GM21390 (cell line): Measurements from ENCODE around the gene TNFSF11.

ENCODE experiments used
- ATAC-seq: cut with Tn5 transposase; IDR thresholded peaks from one replicate; pipeline ENCODE4 v1.9.1; 2021; ENCODE audit not compliant: unreplicated experiment

The TNFSF11 gene

DNA sequence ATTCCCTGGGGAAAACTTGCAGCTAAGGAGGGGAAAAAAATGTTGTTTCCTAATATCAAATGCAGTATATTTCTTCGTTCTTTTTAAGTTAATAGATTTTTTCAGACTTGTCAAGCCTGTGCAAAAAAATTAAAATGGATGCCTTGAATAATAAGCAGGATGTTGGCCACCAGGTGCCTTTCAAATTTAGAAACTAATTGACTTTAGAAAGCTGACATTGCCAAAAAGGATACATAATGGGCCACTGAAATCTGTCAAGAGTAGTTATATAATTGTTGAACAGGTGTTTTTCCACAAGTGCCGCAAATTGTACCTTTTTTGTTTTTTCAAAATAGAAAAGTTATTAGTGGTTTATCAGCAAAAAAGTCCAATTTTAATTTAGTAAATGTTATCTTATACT lies 33.6 kb downstream of the TNFSF11 start:
- no peak for ATAC-seq

- ATAC-seq: no peak
Measured at GRCh38 chr13:42610649-42611048, 36.7 kb downstream of the TNFSF11 start.

- no peak for ATAC-seq
Measured at GRCh38 chr13:42611086-42611779, 37.3 kb downstream of the TNFSF11 start.

DNA sequence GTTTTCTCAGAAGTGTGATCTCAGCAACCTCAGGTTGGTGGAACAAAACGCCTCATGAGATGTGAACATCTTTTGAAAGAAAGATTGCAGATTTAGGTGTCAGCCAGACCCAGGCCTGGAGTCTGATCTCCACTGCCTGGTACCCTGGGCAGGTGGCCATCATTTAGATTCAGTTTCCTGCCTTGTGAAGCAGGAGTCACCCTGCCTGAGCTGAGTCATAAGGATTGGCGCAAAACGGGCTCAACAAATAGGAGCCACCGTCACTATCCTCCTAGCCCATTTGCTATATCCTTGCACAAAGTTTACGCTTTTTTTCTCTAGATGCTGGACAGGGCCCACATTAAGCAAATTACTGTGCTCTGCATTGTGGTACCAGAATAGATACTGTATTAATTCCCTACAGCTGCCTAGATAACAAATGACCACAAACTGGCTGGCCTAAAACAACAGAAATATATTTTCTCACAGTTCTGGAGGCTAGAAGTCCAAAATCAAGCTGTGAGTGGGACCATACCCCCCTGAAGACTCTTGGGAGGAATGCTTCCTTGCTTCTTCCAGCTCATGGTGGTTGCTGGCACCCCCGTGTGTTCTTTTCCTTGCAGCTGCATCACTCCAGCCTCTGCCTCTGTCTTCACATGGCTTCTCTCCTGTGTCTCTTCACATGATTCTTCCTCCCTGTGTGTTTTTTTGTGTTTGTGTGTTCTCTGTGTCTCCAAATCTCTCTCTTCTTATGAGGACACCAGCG lies 38.2 kb downstream of the TNFSF11 start:
- ATAC-seq: no peak

- ATAC-seq: no peak
Measured at GRCh38 chr13:42614436-42615035, 40.6 kb downstream of the TNFSF11 start.

GRCh38 chr13:42615691-42616090 lies 41.7 kb downstream of the TNFSF11 start:
- ATAC-seq: no peak

- no peak for ATAC-seq
Measured at GRCh38 chr13:42617221-42617620, 43.3 kb downstream of the TNFSF11 start.

DNA sequence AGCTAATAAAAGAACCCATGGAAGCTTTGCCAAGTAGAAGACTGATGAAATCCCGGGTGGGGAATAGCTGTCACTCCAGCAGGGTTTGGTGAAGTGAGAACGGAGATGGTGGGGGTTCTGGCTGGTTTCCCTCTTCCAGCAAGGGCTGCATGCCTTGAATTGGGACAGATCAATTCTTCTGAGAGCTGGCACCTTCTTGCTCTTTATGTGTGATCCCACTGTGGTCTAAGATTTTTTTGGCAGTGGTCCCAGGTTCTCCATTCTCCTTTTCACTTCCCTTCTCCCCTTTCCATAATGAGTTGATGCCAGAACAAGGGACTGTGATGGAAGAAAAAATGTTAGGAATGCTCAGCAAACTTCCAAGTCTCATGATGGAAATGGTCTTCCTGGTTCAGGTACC lies 50.0 kb downstream of the TNFSF11 start:
- ATAC-seq: no peak

- no peak for ATAC-seq
Measured at GRCh38 chr13:42625611-42626010, 51.7 kb downstream of the TNFSF11 start.

GRCh38 chr13:42626176-42626860 lies 52.4 kb downstream of the TNFSF11 start:
- ATAC-seq: no peak

DNA sequence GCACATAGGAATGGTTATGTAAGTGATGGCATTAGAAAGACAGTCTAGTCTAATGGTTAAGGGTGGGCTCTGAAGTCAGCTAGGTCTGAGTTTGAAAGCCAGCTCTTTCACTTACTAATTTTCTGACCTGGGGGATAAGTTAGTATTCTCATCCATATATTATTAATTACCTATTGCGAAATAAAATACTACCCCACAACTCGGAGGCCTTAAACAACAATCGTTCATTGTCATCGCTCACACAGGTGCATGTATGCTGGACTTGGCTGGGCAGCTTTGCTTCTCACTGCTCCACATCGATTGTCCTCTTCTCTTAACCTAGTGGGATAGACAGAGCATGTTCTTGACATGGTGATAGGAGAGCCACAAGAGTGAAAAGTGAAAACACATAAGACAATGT lies 54.7 kb downstream of the TNFSF11 start:
- no peak for ATAC-seq

- no peak for ATAC-seq
Measured at GRCh38 chr13:42631181-42631580, 57.2 kb downstream of the TNFSF11 start.

GRCh38 chr13:42633495-42633894 lies 59.5 kb downstream of the TNFSF11 start:
- no peak for ATAC-seq

DNA sequence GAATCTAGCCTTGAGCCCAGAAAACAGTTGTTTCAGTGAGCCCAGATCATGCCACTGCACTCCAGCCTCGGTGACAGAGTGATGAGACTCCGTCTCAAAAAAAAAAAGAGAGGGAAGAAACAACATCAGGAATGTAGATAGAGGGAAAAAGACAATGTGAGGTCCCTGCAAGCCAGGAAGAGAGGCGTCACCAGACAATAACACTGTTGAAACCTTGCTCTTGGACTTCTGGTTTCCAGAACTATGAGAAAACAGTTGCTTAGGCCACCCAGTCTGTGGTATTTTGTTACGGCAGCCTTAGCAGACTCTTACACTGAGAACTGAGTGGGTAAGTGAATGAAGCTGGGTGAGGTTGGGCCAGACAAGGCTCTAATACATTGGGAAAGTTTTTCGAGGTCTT lies 64.1 kb downstream of the TNFSF11 start:
- ATAC-seq: no peak

DNA sequence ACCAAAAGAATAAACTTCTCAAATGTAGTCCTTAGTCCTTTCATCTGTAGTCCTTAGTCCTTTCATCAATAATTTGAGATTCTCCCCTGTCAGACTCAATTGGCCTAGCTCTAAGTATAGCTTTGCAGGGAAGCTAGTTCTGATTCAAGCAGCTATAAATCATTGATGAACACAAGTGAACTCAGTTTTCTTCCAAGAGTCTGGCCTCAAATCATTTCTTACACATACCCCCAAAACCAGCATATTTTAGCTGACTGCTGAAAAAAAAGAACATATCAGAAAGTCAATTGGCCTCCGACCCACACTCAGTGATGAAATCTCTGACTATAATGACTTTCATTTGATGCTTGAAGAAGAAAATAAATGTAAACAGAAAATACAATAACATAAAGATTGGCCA lies 64.9 kb downstream of the TNFSF11 start:
- ATAC-seq: no peak

GRCh38 chr13:42643076-42643475 lies 69.1 kb downstream of the TNFSF11 start:
- no peak for ATAC-seq

- ATAC-seq: no peak
Measured at GRCh38 chr13:42644841-42645240, 70.9 kb downstream of the TNFSF11 start.

GRCh38 chr13:42645717-42646116 lies 71.8 kb downstream of the TNFSF11 start:
- ATAC-seq: no peak

DNA sequence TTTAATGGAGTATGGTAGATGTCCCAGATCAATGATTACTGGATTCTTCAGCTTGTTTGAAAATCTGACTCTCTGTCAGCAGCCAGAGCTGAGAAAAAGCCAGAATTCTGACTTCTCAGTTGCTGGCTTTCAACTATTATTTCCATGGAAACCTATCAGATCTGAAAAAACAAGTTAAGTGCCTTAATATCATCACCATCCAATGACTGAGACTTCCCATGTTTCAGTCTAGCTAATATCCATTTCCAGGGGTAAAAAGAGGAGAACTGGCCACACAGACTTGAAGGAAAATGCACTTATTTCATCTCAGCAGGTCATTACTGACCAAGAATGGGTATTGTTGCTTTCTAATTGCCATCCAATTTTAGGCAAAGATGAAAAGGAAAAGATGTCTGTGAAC lies 75.2 kb downstream of the TNFSF11 start:
- no peak for ATAC-seq

GRCh38 chr13:42649831-42650230 lies 75.9 kb downstream of the TNFSF11 start:
- no peak for ATAC-seq

DNA sequence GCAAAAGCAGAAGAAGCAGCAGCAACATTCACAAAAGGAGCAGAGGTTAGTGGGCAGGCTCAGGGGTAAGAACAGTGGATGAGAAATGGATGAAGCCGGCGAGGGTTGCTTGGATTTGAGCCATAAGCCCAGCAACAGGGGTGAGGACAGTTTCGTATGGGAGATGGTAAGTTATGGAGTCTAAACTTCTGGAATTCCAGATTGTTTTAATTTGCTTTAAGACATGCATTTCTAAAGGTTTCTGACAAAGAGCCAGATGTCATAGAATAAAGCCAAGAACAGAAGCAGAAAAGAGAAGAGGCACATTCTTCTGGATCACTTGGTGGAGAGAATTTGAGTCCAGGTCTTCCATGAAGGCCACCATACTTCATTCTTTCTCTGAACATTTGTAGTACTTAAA lies 76.6 kb downstream of the TNFSF11 start:
- ATAC-seq: no peak
